ENCODE data around the gene HYKK. TPM values are rescaled to one million over a fixed set of nuclear protein-coding genes. Genes with fewer than 3 reads are reported as not detected.
"Not testable (repeated sequence)": the region's sequence is repeated elsewhere in the genome, so short reads cannot be mapped to it uniquely, and the experiment has no call there.

HYKK gene
- total RNA-seq, 1 donor, result 5.1 TPM

GRCh38 chr15:78533331-78533730, 26.0 kb downstream of the HYKK start:
- Histone ChIP-seq H3K4me2 (ENCODE audit: insufficient read depth, low read length) (no peak overlapping the region), H4K20me1 (ENCODE audit: insufficient read depth, low read length) (no peaks in the 10 kb centered on the region), H3K9me3 (ENCODE audit: low read depth, low read length) (no peaks in the 10 kb centered on the region), H3K79me2 (ENCODE audit: insufficient read depth, low read length) (no peaks in the 10 kb centered on the region), H2AFZ (ENCODE audit: low read length) (no peak overlapping the region), H3K4me1 (ENCODE audit: insufficient read depth, low read length) (no peaks in the 10 kb centered on the region), H3K27me3 (ENCODE audit: insufficient read depth, low read length) (no peaks in the 10 kb centered on the region), H3K4me3 (ENCODE audit: insufficient read depth, low read length) (no peak overlapping the region), H3K36me3 (ENCODE audit: insufficient read depth, low read length) (no peaks in the 10 kb centered on the region), H3K27ac (ENCODE audit: low read depth, low read length) (no peak overlapping the region)
- DNase-seq (ENCODE audit: insufficient read length, low spot score, missing footprints), result no peak
- no peak for TF ChIP-seq CTCF (IDR thresholded peaks at IDR 0.05; ENCODE audit: extremely low read depth, low read depth, low read length)

DNA sequence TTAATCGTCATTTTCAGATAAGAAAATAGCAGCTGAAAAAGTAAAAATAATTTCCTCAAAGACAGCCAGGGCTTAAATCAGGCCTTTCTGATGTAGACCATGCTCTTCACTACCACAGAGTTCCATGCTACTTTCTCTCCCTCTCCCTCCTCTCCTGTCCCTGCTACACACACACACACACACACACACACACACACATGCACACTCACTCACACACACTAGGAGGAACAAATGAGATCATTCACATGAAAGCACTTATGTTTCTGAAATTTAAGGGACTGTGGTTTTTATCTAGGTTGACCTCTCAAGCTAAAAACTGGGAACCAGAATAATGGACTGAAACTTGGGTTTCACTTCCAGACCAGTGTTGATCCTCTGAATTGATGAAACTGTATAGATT, 28.8 kb downstream of the HYKK start:
- no peaks in the 10 kb centered on the region for H3K9me3 ChIP-seq (ENCODE audit: low read depth, low read length)
- H2AFZ ChIP-seq (ENCODE audit: low read length), result no peak overlapping the region
- TF ChIP-seq CTCF (IDR thresholded peaks at IDR 0.05; ENCODE audit: extremely low read depth, low read depth, low read length), result no peak
- no peak for DNase-seq (ENCODE audit: insufficient read length, low spot score, missing footprints)
- peaks cover 10% of the 10 kb centered on the region for H3K79me2 ChIP-seq (ENCODE audit: insufficient read depth, low read length)
- H3K4me1 ChIP-seq (ENCODE audit: insufficient read depth, low read length), result peaks cover 3% of the 10 kb centered on the region
- no peaks in the 10 kb centered on the region for H3K27me3 ChIP-seq (ENCODE audit: insufficient read depth, low read length)
- no peaks in the 10 kb centered on the region for H3K36me3 ChIP-seq (ENCODE audit: insufficient read depth, low read length)
- no peak overlapping the region for H3K4me2 ChIP-seq (ENCODE audit: insufficient read depth, low read length)
- H3K4me3 ChIP-seq (ENCODE audit: insufficient read depth, low read length), result no peak overlapping the region
- H4K20me1 ChIP-seq (ENCODE audit: insufficient read depth, low read length), result peaks cover under 1% of the 10 kb centered on the region
- no peak overlapping the region for H3K27ac ChIP-seq (ENCODE audit: low read depth, low read length)

- Histone ChIP-seq H3K4me1 (ENCODE audit: insufficient read depth, low read length) (peaks cover 11% of the 10 kb centered on the region), H3K79me2 (ENCODE audit: insufficient read depth, low read length) (peaks cover 22% of the 10 kb centered on the region), H3K27ac (ENCODE audit: low read depth, low read length) (no peak overlapping the region), H3K4me2 (ENCODE audit: insufficient read depth, low read length) (no peak overlapping the region), H3K4me3 (ENCODE audit: insufficient read depth, low read length) (no peak overlapping the region), H3K36me3 (ENCODE audit: insufficient read depth, low read length) (peaks cover 2% of the 10 kb centered on the region), H3K27me3 (ENCODE audit: insufficient read depth, low read length) (no peaks in the 10 kb centered on the region), H2AFZ (ENCODE audit: low read length) (no peak overlapping the region), H4K20me1 (ENCODE audit: insufficient read depth, low read length) (peaks cover 9% of the 10 kb centered on the region), H3K9me3 (ENCODE audit: low read depth, low read length) (no peaks in the 10 kb centered on the region)
- TF ChIP-seq CTCF (IDR thresholded peaks at IDR 0.05; ENCODE audit: extremely low read depth, low read depth, low read length), result no peak
- DNase-seq (ENCODE audit: insufficient read length, low spot score, missing footprints), result no peak
Observed at GRCh38 chr15:78537266-78537905, 30.0 kb downstream of the HYKK start.

DNA sequence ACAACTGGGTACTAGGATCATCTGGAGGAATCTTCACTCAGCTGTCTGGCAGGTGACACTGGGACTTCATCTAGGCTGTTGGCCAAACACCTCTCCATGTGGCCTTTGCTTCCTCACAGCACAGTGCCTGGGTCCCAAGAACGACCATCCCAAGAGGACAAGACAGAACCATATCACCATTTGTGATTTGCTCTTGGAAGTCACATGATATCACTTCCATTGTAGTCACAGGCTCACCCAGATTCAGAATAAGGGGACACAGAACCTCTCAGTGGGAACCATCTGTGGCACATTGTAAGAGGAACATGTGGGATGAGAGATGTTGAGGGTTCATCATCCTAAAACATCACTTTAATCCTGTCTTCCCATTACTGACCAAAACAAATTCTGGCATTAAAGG, 31.0 kb downstream of the HYKK start:
- Histone ChIP-seq H3K4me2 (ENCODE audit: insufficient read depth, low read length) (no peak overlapping the region), H4K20me1 (ENCODE audit: insufficient read depth, low read length) (peaks cover 9% of the 10 kb centered on the region), H2AFZ (ENCODE audit: low read length) (no peak overlapping the region), H3K27me3 (ENCODE audit: insufficient read depth, low read length) (no peaks in the 10 kb centered on the region), H3K27ac (ENCODE audit: low read depth, low read length) (no peak overlapping the region), H3K4me1 (ENCODE audit: insufficient read depth, low read length) (peaks cover 11% of the 10 kb centered on the region), H3K36me3 (ENCODE audit: insufficient read depth, low read length) (peaks cover 12% of the 10 kb centered on the region), H3K9me3 (ENCODE audit: low read depth, low read length) (no peaks in the 10 kb centered on the region), H3K4me3 (ENCODE audit: insufficient read depth, low read length) (no peak overlapping the region), H3K79me2 (ENCODE audit: insufficient read depth, low read length) (peaks cover 32% of the 10 kb centered on the region)
- no peak for TF ChIP-seq CTCF (IDR thresholded peaks at IDR 0.05; ENCODE audit: extremely low read depth, low read depth, low read length)
- DNase-seq (ENCODE audit: insufficient read length, low spot score, missing footprints), result no peak

DNA sequence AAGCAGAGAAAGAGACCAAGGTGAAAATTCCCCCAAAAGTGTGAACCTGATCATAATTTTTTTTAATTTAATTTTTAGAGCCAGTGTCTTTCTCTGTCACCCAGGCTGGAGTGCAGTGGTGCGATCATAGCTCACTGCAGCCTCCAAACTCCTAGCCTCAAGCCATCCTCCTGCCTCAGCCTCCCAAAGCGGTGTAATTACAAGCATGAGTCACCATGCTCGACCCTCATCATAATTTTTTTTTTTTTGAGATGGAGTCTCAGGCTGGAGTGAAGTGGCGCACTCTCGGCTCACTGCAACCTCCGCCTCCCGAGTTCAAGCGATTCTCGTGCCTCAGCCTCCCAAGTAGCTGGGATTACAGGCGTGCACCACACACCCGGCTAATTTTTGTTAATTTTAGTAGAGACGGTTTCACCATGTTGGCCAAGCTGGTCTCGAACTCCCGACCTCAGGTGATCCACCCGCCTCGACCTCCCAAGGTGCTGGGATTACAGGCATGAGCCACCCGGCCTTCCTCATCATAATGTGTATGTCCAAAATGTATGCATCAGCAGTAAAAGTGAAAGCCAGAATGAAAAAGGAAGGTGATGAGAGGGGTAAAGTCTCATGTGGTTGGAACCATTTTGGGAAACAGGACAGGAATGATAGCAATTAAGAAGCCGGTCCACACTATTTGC, 32.2 kb downstream of the HYKK start:
- Histone ChIP-seq H2AFZ (ENCODE audit: low read length) (peak overlapping the region; percentile 100), H3K4me1 (ENCODE audit: insufficient read depth, low read length) (peaks cover 11% of the 10 kb centered on the region), H3K36me3 (ENCODE audit: insufficient read depth, low read length) (peaks cover 21% of the 10 kb centered on the region), H3K4me2 (ENCODE audit: insufficient read depth, low read length) (peak overlapping the region; percentile 96), H3K27ac (ENCODE audit: low read depth, low read length) (peak overlapping the region; percentile 95), H3K4me3 (ENCODE audit: insufficient read depth, low read length) (peak overlapping the region; percentile 98), H3K79me2 (ENCODE audit: insufficient read depth, low read length) (peaks cover 36% of the 10 kb centered on the region)
- H4K20me1 ChIP-seq (ENCODE audit: insufficient read depth, low read length); H3K27me3 ChIP-seq (ENCODE audit: insufficient read depth, low read length); H3K9me3 ChIP-seq (ENCODE audit: low read depth, low read length): not testable (repeated sequence)
- DNase-seq (ENCODE audit: insufficient read length, low spot score, missing footprints), result peak; percentile 25

All from osteoblast (primary cell).